Trophoblast cell (in vitro differentiated cells and primary cell): ENCODE data around the gene THOC3.
"Not testable (repeated sequence)": the region's sequence is repeated elsewhere in the genome, so short reads cannot be mapped to it uniquely, and the experiment has no call there.

Experiments
- DNase-seq, 2 donors: peaks; one replicate each; pipeline ENCODE4 v3.0.0-alpha.2; 2016
- H2AFZ ChIP-seq: 2 replicates; pipeline ENCODE4 v1.6.1; 2013; ENCODE audit warnings: low read length, moderate library complexity, mild to moderate bottlenecking; ENCODE audit not compliant: insufficient read depth, poor library complexity
- H2AK5ac ChIP-seq: 2 replicates; pipeline ENCODE4 v1.6.1; 2013; ENCODE audit warnings: mild to moderate bottlenecking, low read length
- H2BK120ac ChIP-seq: 2 replicates; pipeline ENCODE4 v1.6.1; 2013; ENCODE audit warnings: low read length, mild to moderate bottlenecking, moderate library complexity; ENCODE audit not compliant: insufficient read depth, poor library complexity
- H2BK12ac ChIP-seq: 2 replicates; pipeline ENCODE4 v1.6.1; 2013; ENCODE audit warnings: mild to moderate bottlenecking, low read length, moderate library complexity
- H2BK5ac ChIP-seq: 2 replicates; pipeline ENCODE4 v1.6.1; 2013; ENCODE audit warnings: low read length, low read depth, moderate library complexity, mild to moderate bottlenecking; ENCODE audit not compliant: poor library complexity
- H3K14ac ChIP-seq: 2 replicates; pipeline ENCODE4 v1.6.1; 2013; ENCODE audit warnings: mild to moderate bottlenecking, low read length
- H3K18ac ChIP-seq: 2 replicates; pipeline ENCODE4 v1.6.1; 2013; ENCODE audit warnings: mild to moderate bottlenecking, low read length
- H3K23ac ChIP-seq: 2 replicates; pipeline ENCODE4 v1.6.1; 2013; ENCODE audit warnings: low read length
- H3K27ac ChIP-seq: 2 replicates; pipeline ENCODE4 v1.5.1; 2013; ENCODE audit warnings: low read depth, mild to moderate bottlenecking, inconsistent platforms, low read length, moderate library complexity
- H3K27me3 ChIP-seq: 2 replicates; pipeline ENCODE4 v1.6.1; 2013; ENCODE audit warnings: inconsistent platforms, mild to moderate bottlenecking, low read length, moderate library complexity; ENCODE audit not compliant: insufficient read depth
- H3K36me3 ChIP-seq, 2 experiments: 1 replicate in 1 of 2; 2 replicates in 1 of 2; pipeline ENCODE4 v1.6.1; 2013; ENCODE audit warnings: low read length in 2 of 2, mild to moderate bottlenecking in 2 of 2, moderate library complexity in 1 of 2; ENCODE audit not compliant: insufficient read depth in 2 of 2, control insufficient read depth in 1 of 2
- H3K4ac ChIP-seq: 2 replicates; pipeline ENCODE4 v1.6.1; 2013; ENCODE audit warnings: low read depth, mild to moderate bottlenecking, low read length, moderate library complexity
- H3K4me1 ChIP-seq, 2 experiments: 1 replicate in 1 of 2; 2 replicates in 1 of 2; pipeline ENCODE4 v1.6.1; 2013; ENCODE audit warnings: low read length in 2 of 2, mild to moderate bottlenecking in 2 of 2, moderate library complexity in 1 of 2; ENCODE audit not compliant: insufficient read depth in 2 of 2, control insufficient read depth in 1 of 2
- H3K4me2 ChIP-seq: 2 replicates; pipeline ENCODE4 v1.6.1; 2013; ENCODE audit warnings: inconsistent platforms, mild to moderate bottlenecking, low read length, moderate library complexity
- H3K4me3 ChIP-seq: 2 replicates; pipeline ENCODE4 v1.5.1; 2013; ENCODE audit warnings: mild to moderate bottlenecking, low read depth, low read length, inconsistent platforms
- H3K79me1 ChIP-seq: one replicate; pipeline ENCODE4 v1.6.1; 2013; ENCODE audit warnings: low read length
- H3K79me2 ChIP-seq: 2 replicates; pipeline ENCODE4 v1.6.1; 2013; ENCODE audit warnings: low read length, mild to moderate bottlenecking; ENCODE audit not compliant: control insufficient read depth, insufficient read depth, poor library complexity
- H3K9ac ChIP-seq: 2 replicates; pipeline ENCODE4 v1.6.1; 2013; ENCODE audit warnings: mild to moderate bottlenecking, low read length
- H3K9me3 ChIP-seq: 2 replicates; pipeline ENCODE4 v1.6.1; 2013; ENCODE audit warnings: low read depth, mild to moderate bottlenecking, control low read depth, inconsistent platforms, low read length; ENCODE audit not compliant: insufficient read depth
- H4K12ac ChIP-seq: 2 replicates; pipeline ENCODE4 v1.6.1; 2013; ENCODE audit warnings: low read depth, mild to moderate bottlenecking, low read length, moderate library complexity
- H4K8ac ChIP-seq: 2 replicates; pipeline ENCODE4 v1.6.1; 2013; ENCODE audit warnings: low read depth, mild to moderate bottlenecking, low read length, moderate library complexity
- H4K91ac ChIP-seq: one replicate; pipeline ENCODE4 v1.6.1; 2013; ENCODE audit warnings: low read depth, mild to moderate bottlenecking, low read length, moderate library complexity
- WGBS: extraction: QIAGEN DNeasy Blood & Tissue Kit; methylation state at CpG from one replicate; pipeline ENCODE4 v1.1.7; 2013; ENCODE audit warnings: missing lambda C conversion rate; ENCODE audit not compliant: insufficient read length, insufficient coverage; ENCODE audit errors: extremely low coverage; 5-methylcytosine and 5-hydroxymethylcytosine counted together

Gene THOC3

GRCh38 chr5:175962329-175962728 is 5.8 kb downstream of the THOC3 start:
- H3K9ac ChIP-seq, H3K4me3 ChIP-seq, H2AFZ ChIP-seq, H3K79me2 ChIP-seq, H3K23ac ChIP-seq, H3K9me3 ChIP-seq, H2AK5ac ChIP-seq, H3K27ac ChIP-seq, H2BK12ac ChIP-seq, DNase-seq, H3K14ac ChIP-seq, H4K12ac ChIP-seq, H3K4me2 ChIP-seq, H4K8ac ChIP-seq, H2BK5ac ChIP-seq, H3K27me3 ChIP-seq, H3K4me1 ChIP-seq, H3K79me1 ChIP-seq, H3K36me3 ChIP-seq, H3K18ac ChIP-seq, H4K91ac ChIP-seq, H2BK120ac ChIP-seq, H3K4ac ChIP-seq: not testable (repeated sequence)
- no CpG with 5 or more reads among the region's 8 CpGs for WGBS

GRCh38 chr5:175960228-175960627 is 7.9 kb downstream of the THOC3 start:
- DNase-seq, result peak in 1 of 2 donors; percentile 10
- H3K36me3 ChIP-seq, H4K8ac ChIP-seq, H2BK5ac ChIP-seq, H3K9ac ChIP-seq, H3K79me2 ChIP-seq, H3K23ac ChIP-seq, H2AK5ac ChIP-seq, H3K4me1 ChIP-seq, H3K9me3 ChIP-seq, H3K4me3 ChIP-seq, H3K27ac ChIP-seq, H2BK12ac ChIP-seq, H3K18ac ChIP-seq, H2BK120ac ChIP-seq, H3K4ac ChIP-seq, H3K27me3 ChIP-seq, H3K79me1 ChIP-seq, H3K14ac ChIP-seq, H4K91ac ChIP-seq, H3K4me2 ChIP-seq, H4K12ac ChIP-seq, H2AFZ ChIP-seq: not testable (repeated sequence)
- no CpG with 5 or more reads among the region's 6 CpGs for WGBS

GRCh38 chr5:175958515-175958914 is 9.6 kb downstream of the THOC3 start:
- not testable (repeated sequence) for H3K27ac ChIP-seq, H2BK5ac ChIP-seq, H2AK5ac ChIP-seq, H3K9ac ChIP-seq, H3K79me1 ChIP-seq, H3K79me2 ChIP-seq, H3K14ac ChIP-seq, H3K4me2 ChIP-seq, H4K8ac ChIP-seq, H3K4ac ChIP-seq, H4K12ac ChIP-seq, H3K4me3 ChIP-seq, H3K27me3 ChIP-seq, H2BK120ac ChIP-seq, H4K91ac ChIP-seq, H3K9me3 ChIP-seq, H3K23ac ChIP-seq, DNase-seq, H3K4me1 ChIP-seq, H3K36me3 ChIP-seq, H2AFZ ChIP-seq, H3K18ac ChIP-seq, H2BK12ac ChIP-seq
- no CpG with 5 or more reads among the region's 2 CpGs for WGBS

DNA sequence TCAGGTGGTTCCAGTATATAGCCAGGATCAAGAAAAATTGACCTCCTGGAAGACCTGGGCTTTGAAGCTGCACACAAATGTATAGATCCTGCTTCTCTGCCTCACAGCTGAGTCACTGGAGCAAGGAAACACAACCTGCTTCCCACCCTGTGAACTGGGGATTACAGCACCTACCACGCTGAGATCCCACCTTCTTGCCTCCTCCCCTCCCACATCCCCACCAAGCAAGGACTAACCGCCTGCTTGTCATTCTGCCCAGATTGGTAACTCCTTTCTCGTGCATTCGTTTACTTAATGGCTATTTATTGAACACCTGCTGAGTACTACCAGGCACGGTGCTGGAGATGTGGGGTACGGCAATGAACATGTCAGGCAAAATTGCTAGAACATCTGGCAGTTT is 14.0 kb downstream of the THOC3 start:
- H3K23ac ChIP-seq, H2BK12ac ChIP-seq, H3K36me3 ChIP-seq, H3K4me3 ChIP-seq, H2AK5ac ChIP-seq, H4K8ac ChIP-seq, H3K18ac ChIP-seq, H3K9me3 ChIP-seq, H2AFZ ChIP-seq, H3K9ac ChIP-seq, H3K27ac ChIP-seq, H2BK120ac ChIP-seq, H4K12ac ChIP-seq, H3K14ac ChIP-seq, DNase-seq, H3K27me3 ChIP-seq, H3K79me1 ChIP-seq, H2BK5ac ChIP-seq, H4K91ac ChIP-seq, H3K4me1 ChIP-seq, H3K4me2 ChIP-seq, H3K4ac ChIP-seq, H3K79me2 ChIP-seq: not testable (repeated sequence)
- WGBS, result no CpG with 5 or more reads among the region's 6 CpGs
